ENCODE results near the gene HPCAL4. TPM values are rescaled to one million over a fixed set of nuclear protein-coding genes. Genes with fewer than 3 reads are reported as not detected.

HPCAL4 gene
- total RNA-seq, 2 donors from 2014 or later = 23.4 to 30.3 TPM

DNA sequence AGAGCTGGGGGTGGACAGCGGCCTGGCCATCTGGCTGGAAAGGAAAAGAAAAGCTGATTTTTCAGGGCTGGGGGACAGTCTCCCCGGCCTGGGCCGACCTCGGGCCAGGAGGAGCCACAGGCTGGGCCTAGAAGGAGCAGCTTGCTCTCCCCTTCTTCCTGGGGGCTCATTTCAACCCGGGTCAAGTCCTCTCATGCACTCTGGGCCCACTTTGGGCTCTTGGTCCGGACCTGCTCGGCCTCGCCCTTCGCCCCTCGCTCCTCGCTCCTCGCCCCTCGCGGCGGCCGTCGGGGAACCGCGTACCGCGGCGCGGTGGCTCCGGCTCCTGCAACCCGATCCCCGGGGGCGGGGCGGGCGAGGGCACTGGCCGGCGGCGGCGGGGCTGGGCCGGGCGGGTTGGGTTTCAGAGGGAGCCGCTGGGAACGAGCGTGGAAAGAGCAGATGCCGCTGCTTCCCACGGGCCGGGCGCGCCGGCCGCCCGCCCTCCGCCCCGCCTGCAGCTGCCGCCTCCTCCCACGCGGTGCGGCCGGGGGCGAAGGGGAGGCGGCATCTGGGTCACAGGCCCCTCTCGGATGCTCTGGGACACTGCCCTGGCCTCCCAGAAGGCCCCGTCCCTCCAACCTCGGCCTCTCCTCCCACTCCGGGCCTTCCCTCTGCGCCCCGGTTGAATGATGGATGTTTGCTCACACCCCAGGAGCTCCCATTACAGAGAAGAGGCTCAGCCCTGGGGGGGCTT is 58.4 kb downstream of the HPCAL4 start:
- ATAC-seq = no peak
- Mint-ChIP-seq H3K4me1 (peaks cover 15% of the 10 kb centered on the region), H3K36me3 (ENCODE audit: low read depth) (peaks cover 2% of the 10 kb centered on the region), H3K27me3 (peaks cover 56% of the 10 kb centered on the region), H3K4me3 (no peak overlapping the region), H3K27ac (no peak overlapping the region)
- no peak for DNase-seq
- no peaks in the 10 kb centered on the region for H3K9me3 ChIP-seq (ENCODE audit: control insufficient read depth, low read length, poor library complexity, severe bottlenecking)

- no peak overlapping the region for H3K27ac Mint-ChIP-seq
- no peak for ATAC-seq
- peaks cover 15% of the 10 kb centered on the region for H3K4me1 Mint-ChIP-seq
- H3K9me3 ChIP-seq (ENCODE audit: control insufficient read depth, low read length, poor library complexity, severe bottlenecking) = no peaks in the 10 kb centered on the region
- peaks cover 2% of the 10 kb centered on the region for H3K36me3 Mint-ChIP-seq (ENCODE audit: low read depth)
- DNase-seq = no peak
- H3K4me3 Mint-ChIP-seq = no peak overlapping the region
- H3K27me3 Mint-ChIP-seq = peaks cover 51% of the 10 kb centered on the region
Measured at GRCh38 chr1:39632323-39632681, 58.9 kb downstream of the HPCAL4 start.

GRCh38 chr1:39631361-39632322 is 59.6 kb downstream of the HPCAL4 start:
- DNase-seq (no peak), ATAC-seq (peak; percentile 32)
- Mint-ChIP-seq H3K4me1 (peaks cover 15% of the 10 kb centered on the region), H3K27ac (no peak overlapping the region), H3K36me3 (ENCODE audit: low read depth) (peaks cover 2% of the 10 kb centered on the region), H3K27me3 (peaks cover 47% of the 10 kb centered on the region), H3K4me3 (no peak overlapping the region)
- H3K9me3 ChIP-seq (ENCODE audit: control insufficient read depth, low read length, poor library complexity, severe bottlenecking) = no peaks in the 10 kb centered on the region

GRCh38 chr1:39628807-39629350 is 62.4 kb downstream of the HPCAL4 start:
- ATAC-seq = no peak
- H3K4me3 Mint-ChIP-seq = no peak overlapping the region

More at GRCh38 chr1:39628807-39629350, 62.4 kb downstream of the HPCAL4 start:
- Mint-ChIP-seq H3K36me3 (ENCODE audit: low read depth) (peaks cover 2% of the 10 kb centered on the region), H3K27ac (no peak overlapping the region), H3K27me3 (peaks cover 34% of the 10 kb centered on the region), H3K4me1 (peaks cover 17% of the 10 kb centered on the region)
- no peak for DNase-seq
- no peaks in the 10 kb centered on the region for H3K9me3 ChIP-seq (ENCODE audit: control insufficient read depth, low read length, poor library complexity, severe bottlenecking)

Other genes with a start within 250 kb of the HPCAL4 start
- gene BMP8A, start 199.8 kb downstream of the HPCAL4 start, total RNA-seq = under 1 TPM in 1 of 2 donors, not detected in 1; 0.23 TPM
- 100 to 1,000 TPM; 292 to 332 TPM for gene PABPC4, start 114.6 kb downstream of the HPCAL4 start, total RNA-seq
- gene HEYL, start 51.8 kb downstream of the HPCAL4 start, total RNA-seq = under 1 TPM; 0.10 TPM
- gene NT5C1A, start 19.3 kb downstream of the HPCAL4 start, total RNA-seq = under 1 TPM; 0.31 to 0.70 TPM
- 10 to 100 TPM; 44.8 to 57.5 TPM for gene PPIE, start 47.4 kb upstream of the HPCAL4 start, total RNA-seq
- gene OXCT2, start 79.9 kb upstream of the HPCAL4 start, total RNA-seq = under 1 TPM in 1 of 2 donors, not detected in 1; 0.70 TPM
- 1 to 10 TPM in 1 of 2 donors, not detected in 1; 1.3 TPM for gene BMP8B, start 97.4 kb upstream of the HPCAL4 start, total RNA-seq
- gene TRIT1, start 192.1 kb upstream of the HPCAL4 start, total RNA-seq = 1 to 10 TPM; 9.5 to 9.8 TPM
- 1 to 10 TPM in 1 of 2 donors, under 1 TPM in 1; 0.68 to 1.2 TPM for gene MYCL, start 210.5 kb upstream of the HPCAL4 start, total RNA-seq

All from T-helper 17 cell (primary cell).